NCI-H1694 (cell line): Measurements from ENCODE around the gene SUPT5H.

Experiments used
- DNase-seq: peaks from one replicate; lab custom pipeline; 2025; lab: John Stamatoyannopoulos, UW

The SUPT5H gene

DNA sequence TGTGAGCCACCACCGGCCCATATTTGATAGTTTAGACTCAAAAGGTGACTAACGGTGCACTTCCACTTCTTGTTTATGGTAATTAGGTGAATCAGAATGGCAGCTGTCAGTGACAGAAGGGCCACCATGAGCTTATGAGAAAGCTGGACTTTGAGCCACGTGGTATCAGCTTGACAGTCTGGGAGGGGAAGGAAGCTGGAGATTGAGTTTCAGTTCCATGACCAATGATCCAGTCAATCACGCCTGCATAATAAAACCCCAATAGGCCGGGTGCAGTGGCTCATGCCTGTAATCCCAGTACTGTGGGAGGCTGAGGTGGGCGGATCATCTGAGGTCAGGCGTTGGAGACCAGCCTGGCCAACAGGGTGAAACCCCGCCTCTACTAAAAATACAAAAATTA is 79.1 kb downstream of the SUPT5H start:
- DNase-seq = no peak

DNA sequence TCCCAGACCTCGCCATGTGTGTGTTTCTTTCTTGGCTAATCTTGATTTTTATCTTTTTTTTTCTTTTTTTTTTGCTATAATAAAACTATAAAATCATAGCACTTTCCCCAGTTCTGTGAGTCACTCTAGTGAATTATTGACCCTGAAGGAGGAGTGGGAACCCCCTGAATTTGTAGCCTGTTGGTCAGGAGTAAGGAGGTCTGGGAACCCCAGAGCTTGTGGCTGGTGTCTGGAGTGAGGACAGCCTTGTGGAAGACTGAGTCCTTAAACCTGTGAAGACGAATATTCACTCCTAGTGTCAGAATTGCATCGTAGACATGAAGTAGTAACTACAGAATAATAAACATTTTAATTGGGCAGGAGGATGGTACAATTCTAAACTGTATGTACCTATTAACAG is 79.8 kb downstream of the SUPT5H start:
- no peak for DNase-seq
